Stimulated activated naive B cell treated with anti-CD40 and anti-IgM and Interleukin-4, amounts not matched to agents 10 μg/mL and 1 μg/mL and 100 μg/mL, for 72 hours (primary cell): ENCODE results near the gene HSD17B2.

ENCODE experiments used
- ATAC-seq, 2 donors: fragments of 150-1000 bp; cut with Tn5 transposase; replicated peaks; 2 replicates each; pipeline ENCODE4 v1.10.0; 2021; ENCODE audit warnings: moderate library complexity in 1 of 2
- DNase-seq: peaks from one replicate; pipeline ENCODE4 v3.0.0; 2021
- H3K27ac Mint-ChIP-seq: one replicate; pipeline ENCODE4 v1.8.0; 2022; ENCODE audit warnings: mild to moderate bottlenecking, mixed read lengths
- H3K27me3 Mint-ChIP-seq, 2 donors: one replicate each; pipeline ENCODE4 v1.8.0; 2022; ENCODE audit warnings: mixed read lengths in 2 of 2
- H3K36me3 Mint-ChIP-seq, 2 donors: one replicate each; pipeline ENCODE4 v1.8.0; 2022; ENCODE audit warnings: mixed read lengths in 2 of 2, mild to moderate bottlenecking in 1 of 2
- H3K4me1 Mint-ChIP-seq, 2 donors: one replicate each; pipeline ENCODE4 v1.8.0; 2022; ENCODE audit warnings: mixed read lengths in 2 of 2, mild to moderate bottlenecking in 1 of 2
- H3K4me3 Mint-ChIP-seq, 2 donors: one replicate each; pipeline ENCODE4 v1.8.0; 2022; ENCODE audit warnings: mild to moderate bottlenecking in 2 of 2, mixed read lengths in 2 of 2, moderate library complexity in 1 of 2
- H3K9me3 Mint-ChIP-seq, 2 donors: one replicate each; pipeline ENCODE4 v1.8.0; 2022; ENCODE audit warnings: mixed read lengths in 2 of 2, mild to moderate bottlenecking in 1 of 2

HSD17B2 gene

GRCh38 chr16:82047374-82047773 lies 12.3 kb downstream of the HSD17B2 start:
- no peak for ATAC-seq
- no peak overlapping the region for H3K27ac Mint-ChIP-seq
- H3K9me3 Mint-ChIP-seq = no peaks in the 10 kb centered on the region
- no peaks in the 10 kb centered on the region for H3K36me3 Mint-ChIP-seq
- no peaks in the 10 kb centered on the region for H3K4me1 Mint-ChIP-seq
- no peak overlapping the region for H3K4me3 Mint-ChIP-seq
- H3K27me3 Mint-ChIP-seq = peaks cover 18 to 25% of the 10 kb centered on the region in 2 donors
- DNase-seq = no peak

- H3K4me3 Mint-ChIP-seq = no peak overlapping the region
- H3K9me3 Mint-ChIP-seq = no peaks in the 10 kb centered on the region
- no peak overlapping the region for H3K27ac Mint-ChIP-seq
- H3K36me3 Mint-ChIP-seq = no peaks in the 10 kb centered on the region
- no peaks in the 10 kb centered on the region for H3K4me1 Mint-ChIP-seq
- ATAC-seq (no peak), DNase-seq (no peak)
- H3K27me3 Mint-ChIP-seq = peaks cover 18 to 25% of the 10 kb centered on the region in 2 donors
Measured at GRCh38 chr16:82047787-82048186, 12.7 kb downstream of the HSD17B2 start.

- peaks cover 18 to 25% of the 10 kb centered on the region in 2 donors for H3K27me3 Mint-ChIP-seq
- H3K9me3 Mint-ChIP-seq = no peaks in the 10 kb centered on the region
- DNase-seq (no peak), ATAC-seq (no peak)
- no peak overlapping the region for H3K4me3 Mint-ChIP-seq
- no peaks in the 10 kb centered on the region for H3K4me1 Mint-ChIP-seq
- no peak overlapping the region for H3K27ac Mint-ChIP-seq
- no peaks in the 10 kb centered on the region for H3K36me3 Mint-ChIP-seq
Measured at GRCh38 chr16:82049484-82049883, 14.4 kb downstream of the HSD17B2 start.

GRCh38 chr16:82050506-82050905 lies 15.5 kb downstream of the HSD17B2 start:
- peaks cover 18 to 29% of the 10 kb centered on the region in 2 donors for H3K27me3 Mint-ChIP-seq
- no peaks in the 10 kb centered on the region for H3K4me1 Mint-ChIP-seq
- H3K9me3 Mint-ChIP-seq = no peaks in the 10 kb centered on the region
- ATAC-seq (no peak), DNase-seq (no peak)
- H3K27ac Mint-ChIP-seq = no peak overlapping the region
- H3K4me3 Mint-ChIP-seq = no peak overlapping the region
- H3K36me3 Mint-ChIP-seq = no peaks in the 10 kb centered on the region

GRCh38 chr16:82050909-82051357 lies 15.9 kb downstream of the HSD17B2 start:
- Mint-ChIP-seq H3K9me3 (no peaks in the 10 kb centered on the region), H3K4me3 (no peak overlapping the region), H3K36me3 (no peaks in the 10 kb centered on the region), H3K27ac (no peak overlapping the region), H3K4me1 (no peaks in the 10 kb centered on the region), H3K27me3 (peaks cover 18 to 29% of the 10 kb centered on the region in 2 donors)
- no peak for DNase-seq
- ATAC-seq = no peak

GRCh38 chr16:82051656-82052055 lies 16.6 kb downstream of the HSD17B2 start:
- Mint-ChIP-seq H3K27me3 (peaks cover 18 to 28% of the 10 kb centered on the region in 2 donors), H3K36me3 (no peaks in the 10 kb centered on the region), H3K9me3 (no peaks in the 10 kb centered on the region), H3K4me1 (no peaks in the 10 kb centered on the region), H3K4me3 (no peak overlapping the region), H3K27ac (no peak overlapping the region)
- ATAC-seq (no peak), DNase-seq (no peak)

- H3K4me3 Mint-ChIP-seq = no peak overlapping the region
- no peak overlapping the region for H3K27ac Mint-ChIP-seq
- no peak for ATAC-seq
- no peaks in the 10 kb centered on the region for H3K9me3 Mint-ChIP-seq
- H3K36me3 Mint-ChIP-seq = no peaks in the 10 kb centered on the region
- peaks cover 21 to 22% of the 10 kb centered on the region in 2 donors for H3K27me3 Mint-ChIP-seq
- H3K4me1 Mint-ChIP-seq = no peaks in the 10 kb centered on the region
- no peak for DNase-seq
Measured at GRCh38 chr16:82055117-82055516, 20.1 kb downstream of the HSD17B2 start.

GRCh38 chr16:82055728-82056549 lies 20.9 kb downstream of the HSD17B2 start:
- Mint-ChIP-seq H3K36me3 (no peaks in the 10 kb centered on the region), H3K9me3 (no peaks in the 10 kb centered on the region), H3K27me3 (peaks cover 22 to 23% of the 10 kb centered on the region in 2 donors), H3K4me1 (no peaks in the 10 kb centered on the region), H3K4me3 (no peak overlapping the region), H3K27ac (no peak overlapping the region)
- DNase-seq (no peak), ATAC-seq (no peak)

GRCh38 chr16:82056550-82056896 lies 21.5 kb downstream of the HSD17B2 start:
- Mint-ChIP-seq H3K36me3 (no peaks in the 10 kb centered on the region), H3K9me3 (no peaks in the 10 kb centered on the region), H3K4me1 (no peaks in the 10 kb centered on the region), H3K27me3 (peaks cover 22 to 23% of the 10 kb centered on the region in 2 donors), H3K27ac (no peak overlapping the region), H3K4me3 (no peak overlapping the region)
- DNase-seq = no peak
- no peak for ATAC-seq

GRCh38 chr16:82059161-82059982 lies 24.3 kb downstream of the HSD17B2 start:
- no peaks in the 10 kb centered on the region for H3K4me1 Mint-ChIP-seq
- no peak overlapping the region for H3K27ac Mint-ChIP-seq

GRCh38 chr16:82059983-82060421 lies 24.9 kb downstream of the HSD17B2 start:
- ATAC-seq (peak in 1 of 2 donors; percentile 47), DNase-seq (no peak)
- Mint-ChIP-seq H3K27me3 (peaks cover 33 to 35% of the 10 kb centered on the region in 2 donors), H3K4me3 (no peak overlapping the region), H3K9me3 (no peaks in the 10 kb centered on the region), H3K36me3 (no peaks in the 10 kb centered on the region), H3K4me1 (no peaks in the 10 kb centered on the region), H3K27ac (no peak overlapping the region)

More at GRCh38 chr16:82059161-82059982, 24.3 kb downstream of the HSD17B2 start:
- DNase-seq (no peak), ATAC-seq (no peak)
- H3K9me3 Mint-ChIP-seq = no peaks in the 10 kb centered on the region
- no peaks in the 10 kb centered on the region for H3K36me3 Mint-ChIP-seq
- H3K27me3 Mint-ChIP-seq = peaks cover 32 to 33% of the 10 kb centered on the region in 2 donors
- no peak overlapping the region for H3K4me3 Mint-ChIP-seq

- H3K9me3 Mint-ChIP-seq = no peaks in the 10 kb centered on the region
- DNase-seq (no peak), ATAC-seq (peak in 1 of 2 donors; percentile 34)
- no peaks in the 10 kb centered on the region for H3K36me3 Mint-ChIP-seq
- no peaks in the 10 kb centered on the region for H3K4me1 Mint-ChIP-seq
- H3K27ac Mint-ChIP-seq = no peak overlapping the region
- H3K27me3 Mint-ChIP-seq = peaks cover 25 to 38% of the 10 kb centered on the region in 2 donors
- no peak overlapping the region for H3K4me3 Mint-ChIP-seq
Measured at GRCh38 chr16:82061861-82062525, 26.9 kb downstream of the HSD17B2 start.

GRCh38 chr16:82062645-82063058 lies 27.6 kb downstream of the HSD17B2 start:
- no peak overlapping the region for H3K27ac Mint-ChIP-seq
- H3K4me1 Mint-ChIP-seq = no peaks in the 10 kb centered on the region
- H3K9me3 Mint-ChIP-seq = no peaks in the 10 kb centered on the region
- no peak for ATAC-seq
- no peak for DNase-seq
- H3K4me3 Mint-ChIP-seq = no peak overlapping the region
- no peaks in the 10 kb centered on the region for H3K36me3 Mint-ChIP-seq
- H3K27me3 Mint-ChIP-seq = peaks cover 23 to 34% of the 10 kb centered on the region in 2 donors

- no peaks in the 10 kb centered on the region for H3K9me3 Mint-ChIP-seq
- no peak overlapping the region for H3K4me3 Mint-ChIP-seq
- ATAC-seq = peak in 1 of 2 donors; percentile 14
- no peak for DNase-seq
- peaks cover 28 to 39% of the 10 kb centered on the region in 2 donors for H3K27me3 Mint-ChIP-seq
- H3K36me3 Mint-ChIP-seq = no peaks in the 10 kb centered on the region
- no peaks in the 10 kb centered on the region for H3K4me1 Mint-ChIP-seq
- H3K27ac Mint-ChIP-seq = no peak overlapping the region
Measured at GRCh38 chr16:82063456-82064082, 28.5 kb downstream of the HSD17B2 start.
